Inflammatory macrophage (primary cell): ENCODE measurements around the gene ALAS1.
A peak's percentile ranks its signal among the peaks of the same experiment; 100 is the strongest.

Source experiments
- DNase-seq, 2 donors: peaks; one replicate each; pipeline ENCODE4 v3.0.0-alpha.2; 2020 to 2022

The ALAS1 gene

DNA sequence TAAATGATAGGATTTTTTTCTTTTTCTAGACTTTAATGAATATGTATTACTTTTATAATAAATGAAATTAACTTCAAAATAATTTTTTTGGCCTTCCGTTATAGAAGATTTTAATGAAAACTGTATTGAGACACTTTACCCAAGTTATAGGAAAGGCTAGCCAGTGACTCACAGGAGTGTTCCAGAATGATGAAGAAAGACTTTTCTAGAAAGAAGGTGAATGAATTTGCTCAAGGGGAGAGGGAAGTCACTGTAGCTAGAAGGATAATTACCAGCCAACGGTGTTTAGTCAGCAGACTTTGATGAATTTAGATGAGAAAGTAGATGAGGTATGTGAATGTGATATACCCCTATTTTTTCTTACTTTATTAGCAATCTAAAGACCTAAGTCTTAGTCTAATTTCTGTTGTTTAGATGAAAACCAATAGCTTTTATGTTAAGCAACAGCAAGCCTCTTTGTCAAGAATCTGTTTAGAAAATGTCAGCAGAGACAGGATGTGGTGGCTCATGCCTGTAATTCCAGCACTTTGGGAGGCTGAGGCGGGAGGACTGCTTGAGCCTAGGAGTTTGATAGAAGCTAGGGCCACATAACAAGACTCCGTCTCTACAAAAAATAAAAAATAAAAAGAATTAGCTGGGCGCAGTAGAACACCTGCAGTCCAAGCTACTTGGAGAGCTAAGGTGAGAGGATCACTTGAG is 3.2 kb downstream of the ALAS1 start:
- peak in 1 of 2 donors; percentile 40 for DNase-seq

DNA sequence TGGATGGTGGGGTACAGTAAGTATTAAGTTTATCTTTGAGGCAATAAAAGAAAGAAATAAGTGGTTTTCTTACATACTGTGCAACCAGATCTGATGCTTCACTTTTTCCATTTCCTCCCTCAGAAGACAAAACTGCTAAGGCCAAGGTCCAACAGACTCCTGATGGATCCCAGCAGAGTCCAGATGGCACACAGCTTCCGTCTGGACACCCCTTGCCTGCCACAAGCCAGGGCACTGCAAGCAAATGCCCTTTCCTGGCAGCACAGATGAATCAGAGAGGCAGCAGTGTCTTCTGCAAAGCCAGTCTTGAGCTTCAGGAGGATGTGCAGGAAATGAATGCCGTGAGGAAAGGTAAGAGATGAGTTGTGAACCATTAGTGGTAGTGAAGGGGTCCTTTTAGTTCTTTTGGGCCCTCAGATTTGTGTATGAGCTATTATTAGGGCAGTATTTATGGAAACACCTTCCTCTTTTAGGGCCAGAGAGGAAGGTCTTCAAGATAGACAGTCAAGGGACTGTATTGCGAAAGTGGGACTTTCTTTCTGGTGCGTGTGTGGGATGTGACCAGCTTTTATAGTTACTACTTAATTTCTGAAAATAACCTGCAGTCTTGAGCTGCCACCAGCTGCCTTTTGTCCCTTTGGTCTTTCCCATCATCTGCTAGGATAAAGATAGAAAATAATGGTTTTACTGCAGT is 4.6 kb downstream of the ALAS1 start:
- peak; percentile 87 to 89 for DNase-seq

DNA sequence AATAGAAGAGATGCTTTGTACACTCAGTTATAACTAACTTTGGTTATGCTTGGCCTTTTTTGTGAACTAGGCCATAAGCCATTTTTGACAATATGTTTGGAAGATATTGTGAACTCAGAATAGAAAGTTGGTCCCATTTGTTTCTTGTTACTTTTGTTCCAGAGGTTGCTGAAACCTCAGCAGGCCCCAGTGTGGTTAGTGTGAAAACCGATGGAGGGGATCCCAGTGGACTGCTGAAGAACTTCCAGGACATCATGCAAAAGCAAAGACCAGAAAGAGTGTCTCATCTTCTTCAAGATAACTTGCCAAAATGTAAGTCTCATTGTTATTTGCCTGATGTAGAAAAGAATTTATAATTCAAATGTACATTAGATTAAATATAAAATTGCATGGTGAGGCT is 5.7 kb downstream of the ALAS1 start:
- no peak for DNase-seq

DNA sequence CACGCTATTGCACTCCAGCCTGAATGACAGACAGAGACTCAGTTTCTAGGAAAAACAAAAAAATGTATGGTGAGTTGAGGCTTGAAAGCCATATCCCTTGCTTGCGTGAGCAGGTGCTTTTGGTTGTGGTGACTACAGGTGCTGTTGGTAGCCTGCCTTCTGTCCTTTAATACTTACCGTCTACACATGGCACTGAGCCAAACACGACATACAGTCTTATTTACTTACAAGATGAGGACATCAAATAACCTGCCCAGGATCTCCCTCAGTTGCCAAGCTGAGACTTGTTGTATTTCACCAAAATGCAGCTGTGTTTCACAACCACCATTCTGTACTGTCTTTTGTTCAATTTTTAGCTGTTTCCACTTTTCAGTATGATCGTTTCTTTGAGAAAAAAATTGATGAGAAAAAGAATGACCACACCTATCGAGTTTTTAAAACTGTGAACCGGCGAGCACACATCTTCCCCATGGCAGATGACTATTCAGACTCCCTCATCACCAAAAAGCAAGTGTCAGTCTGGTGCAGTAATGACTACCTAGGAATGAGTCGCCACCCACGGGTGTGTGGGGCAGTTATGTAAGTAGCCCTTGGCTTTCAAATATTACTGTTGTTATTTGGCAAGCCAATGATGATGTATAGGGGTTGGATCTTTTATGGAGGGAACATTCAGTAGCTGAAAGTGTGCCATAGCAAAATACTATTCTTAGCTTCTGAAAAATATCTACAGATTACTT is 6.5 kb downstream of the ALAS1 start:
- DNase-seq = peak; percentile 83 to 91

DNA sequence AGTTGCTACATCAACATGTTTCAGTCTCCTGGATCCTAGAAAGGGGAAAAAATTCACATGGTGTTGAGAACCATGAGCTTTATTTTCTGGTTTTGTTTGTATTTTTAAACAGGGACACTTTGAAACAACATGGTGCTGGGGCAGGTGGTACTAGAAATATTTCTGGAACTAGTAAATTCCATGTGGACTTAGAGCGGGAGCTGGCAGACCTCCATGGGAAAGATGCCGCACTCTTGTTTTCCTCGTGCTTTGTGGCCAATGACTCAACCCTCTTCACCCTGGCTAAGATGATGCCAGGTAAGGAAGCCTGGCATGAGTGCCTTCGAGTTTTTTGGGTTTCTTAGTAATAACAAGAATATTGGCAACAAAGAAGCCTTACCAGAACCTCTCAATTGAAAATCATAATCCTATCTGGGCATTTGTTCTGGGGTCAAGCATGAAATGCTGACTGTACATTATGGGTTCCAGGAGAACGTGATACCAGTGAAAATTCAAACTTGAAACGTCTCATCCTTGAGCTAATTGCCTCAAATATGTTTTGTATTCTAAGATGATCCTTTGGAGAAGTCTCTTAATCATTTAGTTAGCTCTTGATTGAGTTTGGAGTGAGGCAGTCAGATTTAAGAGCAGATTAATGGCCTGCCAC is 7.9 kb downstream of the ALAS1 start:
- no peak for DNase-seq

DNA sequence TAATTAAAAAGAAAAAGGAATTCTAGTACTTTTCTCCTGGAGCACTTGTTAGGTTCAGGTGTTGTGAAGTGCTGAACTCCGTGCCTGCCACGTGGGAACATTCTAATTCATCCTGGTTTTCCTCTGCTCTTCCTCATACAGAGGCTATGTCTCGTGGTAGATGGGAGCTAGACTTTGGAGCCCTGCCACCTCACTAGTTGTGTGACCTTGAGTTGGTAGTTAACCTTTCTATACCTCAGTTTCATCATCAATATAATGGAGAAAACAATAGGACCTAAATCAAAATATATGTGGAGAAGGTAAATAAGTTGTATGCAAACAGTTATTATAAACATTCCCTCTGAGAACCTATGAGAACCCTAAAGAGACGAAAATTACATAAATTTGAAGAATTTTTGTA is 10.6 kb downstream of the ALAS1 start:
- DNase-seq = no peak

DNA sequence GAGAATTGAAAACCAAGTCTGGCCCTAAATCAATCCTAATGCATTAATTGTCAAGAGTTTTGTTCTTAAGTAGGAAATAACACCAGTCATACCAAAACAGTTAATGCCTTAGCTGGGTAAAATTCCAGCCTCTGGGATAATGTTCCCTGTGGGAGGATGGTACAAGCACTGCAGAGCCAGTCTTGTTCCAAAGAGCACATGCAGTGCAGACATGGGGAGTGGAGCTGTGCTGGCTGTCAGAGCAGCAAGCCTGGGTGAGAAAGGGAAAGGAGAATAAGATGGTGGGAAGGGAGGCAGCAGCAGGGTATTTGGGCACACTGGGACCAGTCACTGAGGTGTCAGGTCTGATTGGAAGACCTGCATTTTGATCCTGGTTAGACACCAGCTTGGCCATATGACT is 12.1 kb downstream of the ALAS1 start:
- no peak for DNase-seq

DNA sequence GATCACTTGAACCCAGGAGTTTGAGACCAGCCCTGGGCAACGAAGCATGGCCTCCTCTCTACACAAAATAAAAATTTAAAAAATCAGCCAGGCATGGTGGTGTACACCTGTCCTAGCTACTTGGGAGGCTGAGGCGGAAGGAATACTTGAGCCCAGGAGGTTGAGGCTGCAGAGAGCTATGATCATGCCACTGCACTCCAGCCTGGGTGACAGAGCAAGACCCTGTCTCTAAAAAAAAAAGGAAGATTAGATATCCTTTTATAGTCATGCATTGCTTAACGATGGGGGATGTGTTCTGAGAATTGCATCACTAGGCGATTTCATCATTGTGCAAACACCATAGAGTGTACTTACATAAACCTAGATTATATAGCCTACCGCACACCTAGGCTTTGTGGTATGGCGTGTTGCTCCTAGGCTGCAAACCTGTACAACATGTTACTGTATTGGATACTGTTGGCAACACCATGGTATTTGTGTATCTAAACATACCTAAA is 12.6 kb downstream of the ALAS1 start:
- peak; percentile 81 to 94 for DNase-seq

DNA sequence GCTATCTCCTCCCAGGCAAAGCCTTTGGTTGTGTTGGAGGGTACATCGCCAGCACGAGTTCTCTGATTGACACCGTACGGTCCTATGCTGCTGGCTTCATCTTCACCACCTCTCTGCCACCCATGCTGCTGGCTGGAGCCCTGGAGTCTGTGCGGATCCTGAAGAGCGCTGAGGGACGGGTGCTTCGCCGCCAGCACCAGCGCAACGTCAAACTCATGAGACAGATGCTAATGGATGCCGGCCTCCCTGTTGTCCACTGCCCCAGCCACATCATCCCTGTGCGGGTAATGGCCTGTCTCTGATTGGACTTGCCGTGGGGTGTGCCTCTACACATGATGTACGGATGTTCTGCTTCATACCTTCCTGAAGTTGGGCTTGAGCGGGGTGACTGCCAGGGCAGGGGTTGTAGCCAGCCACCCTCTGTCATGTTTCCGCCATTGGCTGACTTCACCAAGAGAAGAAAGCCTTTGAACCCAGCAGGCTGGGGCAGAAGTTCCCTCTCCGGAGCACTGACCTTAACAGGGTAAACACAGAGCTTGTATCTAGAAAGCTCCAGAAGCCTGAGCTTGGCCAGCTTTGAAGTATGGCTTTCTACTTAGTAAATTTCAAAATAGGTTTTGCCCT is 13.4 kb downstream of the ALAS1 start:
- no peak for DNase-seq

DNA sequence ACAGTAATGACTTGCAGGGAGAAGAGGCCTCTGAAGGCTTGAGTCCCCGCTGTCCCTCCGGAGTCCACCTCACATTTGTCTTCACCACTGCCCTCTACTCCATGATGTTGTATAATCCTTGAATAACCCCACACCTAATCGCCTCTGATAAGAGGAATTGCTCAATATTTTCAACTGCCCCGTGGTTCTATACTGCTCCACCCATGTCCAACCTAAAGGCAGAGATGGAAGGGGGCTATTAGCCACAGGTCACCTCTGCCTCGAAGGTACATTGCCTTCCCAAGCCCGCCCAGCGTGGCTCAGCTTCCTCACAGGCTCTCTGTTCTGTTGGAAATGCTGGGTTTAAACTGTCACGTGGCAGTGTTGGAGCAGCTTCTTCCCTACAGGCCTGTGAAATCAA is 15.0 kb downstream of the ALAS1 start:
- DNase-seq = no peak

DNA sequence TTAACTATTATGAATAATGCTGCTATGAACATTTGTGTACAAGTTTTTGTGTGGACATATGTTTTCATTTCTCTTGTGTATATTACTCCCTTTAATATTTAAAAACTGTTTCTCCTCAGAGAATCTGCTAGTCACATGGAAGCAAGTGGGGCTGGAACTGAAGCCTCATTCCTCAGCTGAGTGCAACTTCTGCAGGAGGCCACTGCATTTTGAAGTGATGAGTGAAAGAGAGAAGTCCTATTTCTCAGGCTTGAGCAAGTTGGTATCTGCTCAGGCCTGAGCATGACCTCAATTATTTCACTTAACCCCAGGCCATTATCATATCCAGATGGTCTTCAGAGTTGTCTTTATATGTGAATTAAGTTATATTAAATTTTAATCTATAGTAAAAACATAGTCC is 15.9 kb downstream of the ALAS1 start:
- DNase-seq = peak in 1 of 2 donors; percentile 7

DNA sequence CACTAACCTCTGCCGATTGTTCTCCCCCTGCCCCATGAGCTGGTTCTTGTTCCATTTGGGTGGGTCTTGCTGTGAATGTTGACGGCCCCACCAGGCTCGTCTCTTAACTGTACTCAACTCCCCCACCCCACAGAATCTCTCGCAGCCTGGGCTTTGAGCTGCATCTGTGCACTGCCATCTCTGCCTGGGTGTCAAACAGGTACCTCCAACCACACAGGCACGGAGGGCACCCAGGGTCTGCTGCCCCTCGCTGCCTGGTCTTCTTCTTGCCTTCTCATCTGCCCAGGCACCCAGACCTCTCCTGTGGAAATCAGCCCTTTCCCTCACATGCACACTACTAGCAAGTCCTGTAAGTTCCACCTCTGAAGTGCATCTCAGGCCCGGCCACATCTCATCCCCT is 17.4 kb downstream of the ALAS1 start:
- DNase-seq = no peak

DNA sequence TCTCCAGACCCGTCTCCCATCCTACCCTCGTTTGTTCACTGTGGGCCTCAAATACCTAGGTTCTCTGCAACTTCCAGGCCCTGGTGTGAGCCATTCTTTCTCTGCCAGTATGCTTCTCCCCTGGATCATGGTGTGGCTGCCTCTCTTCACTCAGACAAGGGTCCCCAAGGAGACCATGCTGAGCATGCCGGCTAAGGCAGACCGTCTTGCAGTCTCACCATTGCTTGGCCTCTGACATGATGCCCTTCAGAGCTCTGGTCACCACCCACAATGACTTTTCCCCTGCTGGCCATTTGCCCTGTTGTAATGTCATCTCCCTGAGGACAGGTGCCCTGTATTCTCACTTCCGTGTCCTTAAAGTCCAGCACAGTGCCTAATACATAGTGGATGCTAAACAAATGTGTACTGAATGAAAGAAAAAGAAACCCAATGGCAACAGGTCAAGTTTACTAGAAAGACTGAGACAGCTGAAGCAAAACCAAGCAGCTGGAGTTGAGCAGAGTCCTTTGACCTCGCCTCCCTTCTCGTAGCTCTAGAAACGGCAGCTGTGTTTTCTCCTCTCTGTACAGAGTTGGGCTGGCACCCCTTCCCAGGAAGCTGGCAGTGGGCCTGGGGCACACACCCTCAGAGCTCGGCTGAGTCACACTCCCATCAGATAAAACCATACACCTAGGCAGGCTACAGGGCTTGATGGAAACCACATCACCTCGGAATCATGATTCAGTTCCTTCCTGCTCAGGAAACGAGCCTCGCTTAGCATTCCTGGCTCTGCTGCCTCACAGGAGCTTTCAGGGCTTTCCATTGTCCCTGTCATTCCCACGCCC is 18.8 kb downstream of the ALAS1 start:
- DNase-seq = peak in 1 of 2 donors; percentile 38

DNA sequence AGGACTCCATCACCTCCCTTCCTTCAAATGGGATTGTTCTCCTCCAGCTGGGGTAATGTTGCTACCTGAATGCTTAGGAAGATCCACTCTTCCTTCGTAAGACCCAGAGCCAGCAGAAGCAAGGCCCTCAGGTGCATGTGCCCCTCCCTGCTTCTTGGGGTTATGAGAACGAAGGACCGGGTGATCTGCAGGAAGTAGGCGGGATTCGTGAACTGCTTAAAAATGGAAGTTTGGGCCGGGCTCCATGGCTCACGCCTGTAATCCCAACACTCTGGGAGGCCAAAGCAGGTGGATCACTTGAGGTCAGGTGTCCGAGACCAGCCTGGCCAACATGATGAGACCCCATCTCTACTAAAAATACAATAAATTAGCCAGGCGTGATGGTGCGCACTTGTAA is 19.4 kb downstream of the ALAS1 start:
- no peak for DNase-seq

DNA sequence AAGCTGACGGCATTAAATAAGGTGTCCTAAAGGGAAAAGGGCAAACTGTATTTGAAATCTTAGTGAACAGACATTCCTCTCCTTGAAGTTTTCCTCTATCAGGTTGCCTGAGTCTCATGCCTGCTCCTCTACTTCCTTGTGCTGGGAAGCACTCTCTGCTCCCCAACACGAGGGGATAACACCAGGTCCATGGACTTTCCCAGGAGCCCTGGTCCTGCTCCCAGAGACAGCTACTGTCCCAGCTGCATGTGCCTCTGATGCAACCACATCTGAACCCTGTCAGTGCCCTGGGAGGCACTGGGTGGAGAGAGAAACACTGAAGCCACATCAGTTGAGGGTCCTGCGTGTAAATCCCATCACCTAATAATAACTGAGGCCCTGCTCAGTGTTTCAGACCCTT is 20.1 kb downstream of the ALAS1 start:
- DNase-seq = no peak

DNA sequence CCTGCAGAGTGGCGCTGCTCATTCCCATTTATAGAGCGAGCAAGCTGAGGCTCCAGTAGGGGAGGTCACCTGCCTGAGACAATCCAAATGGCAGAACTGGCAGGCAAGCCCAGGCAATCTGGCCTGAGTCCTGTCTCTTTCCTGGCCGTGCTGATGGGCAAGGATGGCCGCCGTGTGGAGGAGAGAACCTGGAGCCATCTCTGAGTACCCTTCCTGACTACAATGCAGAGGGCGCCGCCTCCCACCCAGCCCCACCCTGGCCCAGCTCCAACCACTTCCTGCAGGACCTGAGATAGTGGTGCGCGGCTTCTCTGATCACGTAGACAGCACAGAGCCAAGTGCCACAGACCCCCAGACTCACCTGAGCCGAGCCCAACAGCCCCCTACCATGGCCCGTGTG is 20.5 kb downstream of the ALAS1 start:
- DNase-seq = no peak

DNA sequence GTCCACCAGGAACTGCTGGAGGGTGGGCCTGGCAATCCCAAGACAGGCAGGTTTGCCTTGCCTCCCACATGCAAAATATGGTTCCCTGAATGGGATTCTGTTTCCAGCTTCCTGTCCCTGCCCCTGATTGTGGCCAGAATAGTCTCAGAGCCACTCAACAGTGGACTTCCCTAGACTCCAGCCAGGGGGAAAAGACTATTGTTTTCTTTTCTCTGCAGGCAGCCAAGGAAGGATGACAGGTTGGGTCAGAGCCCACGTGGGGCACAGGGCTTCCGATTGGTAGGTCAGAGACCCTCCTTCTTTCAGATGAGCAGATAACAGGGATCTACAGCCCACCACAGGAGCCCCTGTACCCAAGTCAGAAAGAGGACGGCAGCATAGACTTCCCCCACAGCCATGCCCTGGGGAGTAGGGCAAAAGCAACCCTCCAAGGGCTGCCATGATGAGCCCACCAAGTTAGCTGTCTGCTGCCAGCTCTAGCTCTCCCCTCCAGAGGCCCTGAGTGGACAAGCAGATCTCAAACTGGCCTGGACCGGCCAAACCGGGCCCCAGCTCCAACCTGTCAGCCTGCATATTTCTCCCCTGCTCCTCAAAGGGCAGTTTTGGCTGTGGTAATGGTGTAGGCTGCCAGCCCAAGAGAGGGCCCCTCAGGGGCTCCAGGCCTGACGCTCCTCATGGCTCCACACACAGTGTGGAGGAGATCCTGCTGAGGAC is 21.1 kb downstream of the ALAS1 start:
- no peak for DNase-seq

DNA sequence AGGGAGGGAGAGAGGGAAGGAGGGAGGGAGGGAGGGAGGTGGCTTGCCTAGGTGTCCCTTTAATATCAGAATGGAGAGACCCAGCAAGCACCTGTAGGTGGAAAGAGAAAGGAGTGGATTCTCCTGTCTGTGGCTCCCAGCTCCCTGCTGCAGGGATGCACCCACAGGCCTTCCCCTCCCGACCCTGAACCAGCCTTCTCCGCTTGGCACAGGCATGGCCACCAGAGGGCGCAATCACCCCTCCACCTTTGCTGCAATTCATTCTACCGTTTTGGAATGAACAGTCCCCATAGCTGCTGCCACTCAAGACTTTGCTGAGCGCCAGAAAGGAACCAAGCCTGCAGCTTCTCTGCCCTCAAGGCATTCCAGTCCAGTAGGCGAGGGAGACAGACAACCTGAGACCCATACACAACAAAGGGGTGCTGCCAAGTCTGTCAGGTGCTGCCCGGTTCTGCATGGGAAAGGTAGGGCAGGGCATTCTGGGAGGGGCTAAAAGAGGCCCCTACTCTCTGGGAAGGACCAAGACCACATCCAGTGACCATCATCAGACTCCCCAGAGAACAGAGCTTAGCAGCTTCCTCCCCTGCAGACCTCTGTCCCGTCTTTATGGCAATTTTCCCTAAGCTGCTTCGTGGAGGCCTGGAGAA is 22.5 kb downstream of the ALAS1 start:
- peak; percentile 81 to 86 for DNase-seq

DNA sequence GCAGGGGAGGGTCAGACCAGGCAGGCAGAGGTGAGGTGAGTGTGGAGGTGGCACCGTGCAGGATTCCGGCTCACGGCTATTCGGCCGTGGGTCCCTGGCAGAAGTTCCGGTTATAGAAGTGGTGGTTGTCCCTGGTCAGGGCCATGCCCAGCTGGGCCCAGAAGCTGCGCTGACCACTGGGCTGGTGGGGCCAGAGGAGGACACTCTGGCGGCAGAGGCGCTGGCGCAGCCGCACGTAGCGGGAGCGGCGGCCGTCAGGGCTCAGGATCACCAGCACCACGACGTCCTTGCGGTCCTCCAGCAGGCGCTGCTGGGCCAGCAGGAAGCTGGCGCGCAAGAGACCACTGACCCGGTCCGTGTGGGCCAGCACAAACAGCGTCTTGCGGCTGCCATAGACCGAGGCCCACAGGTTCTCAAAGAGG is 23.2 kb downstream of the ALAS1 start:
- no peak for DNase-seq

DNA sequence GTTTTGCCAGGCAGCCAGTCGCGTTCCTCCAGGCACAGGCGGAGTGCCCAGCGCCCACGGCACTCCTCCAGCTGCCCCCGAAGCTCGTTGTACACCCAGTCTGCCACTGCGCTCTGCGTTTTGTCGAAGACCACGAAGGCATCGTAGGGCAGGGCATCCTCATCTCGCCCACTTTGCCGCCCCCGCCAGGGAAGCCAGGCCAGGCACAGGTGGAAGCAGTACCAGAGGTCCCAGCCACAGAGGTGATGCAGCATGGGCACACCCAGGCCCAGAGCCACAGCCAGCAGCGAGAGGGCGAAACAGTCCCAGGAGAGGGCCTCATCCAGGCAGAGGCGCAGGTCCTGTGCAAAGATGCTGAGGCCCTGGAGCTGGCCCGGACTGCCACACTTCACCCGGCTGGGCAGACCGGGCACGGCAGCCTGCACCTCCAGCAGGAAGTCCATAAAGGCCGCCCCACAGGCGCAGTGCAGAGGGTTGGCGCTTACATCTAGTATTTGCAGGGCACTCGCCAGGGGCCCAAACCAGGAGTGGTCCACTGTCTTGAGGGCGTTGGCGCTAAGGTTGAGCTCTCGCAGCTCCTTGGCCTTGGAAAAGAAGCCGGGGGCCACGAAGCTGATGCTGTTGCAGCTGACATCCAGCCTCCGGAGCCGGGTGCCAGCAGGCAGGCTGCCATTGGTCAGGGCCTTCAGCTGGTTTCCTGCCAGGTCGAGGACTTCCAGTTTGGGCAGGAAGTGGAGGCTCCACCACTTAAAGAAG is 23.8 kb downstream of the ALAS1 start:
- no peak for DNase-seq
